ENCODE results near the gene RS1. TPM values are rescaled to one million over a fixed set of nuclear protein-coding genes. Genes with fewer than 3 reads are reported as not detected.
A peak's percentile ranks its signal among the peaks of the same experiment; 100 is the strongest.

Gene RS1
- total and polyA plus RNA-seq, 9 of the 15 experiments (the other 6 are each of a cell fraction or from before 2014, with no cell fraction given) = not detected

- peak; percentile 76 for TF ChIP-seq VEZF1 (CRISPR knock-in tag; IDR thresholded peaks at IDR 0.05)
- TF ChIP-seq HDAC1 (IDR thresholded peaks at IDR 0.05) = 0 out of 4 replicates have a peak, but pooled peaks of 1 of the 2 experiments have one; percentile 25
- TF ChIP-seq ZBTB5 (IDR thresholded peaks at IDR 0.05) = peak; percentile 25; the same call in 1 of the 2 replicates
- 0 out of 2 replicates have a peak, but pooled peaks have one; percentile 65 for TF ChIP-seq ZHX1 (conservative IDR thresholded peaks at IDR 0.05; ENCODE audit: low read length)
- TF ChIP-seq EWSR1 (IDR thresholded peaks at IDR 0.05; ENCODE audit: borderline replicate concordance, low read depth, partially characterized antibody) = no peak
- no peak for TF ChIP-seq PREB (CRISPR knock-in tag; IDR thresholded peaks at IDR 0.05)
- TF ChIP-seq PRDM10 (IDR thresholded peaks at IDR 0.05; ENCODE audit: partially characterized antibody) = no peak
- peak; percentile 54; the same call in 1 of the 2 replicates for TF ChIP-seq ZNF274 (IDR thresholded peaks at IDR 0.05; ENCODE audit: borderline replicate concordance, low read depth, low read length)
- peak; percentile 70; the same call in 1 of the 2 replicates for TF ChIP-seq L3MBTL2 (IDR thresholded peaks at IDR 0.05)
- TF ChIP-seq CSDE1 (IDR thresholded peaks at IDR 0.05) = peak in 1 of 2 experiments; percentile 57; a peak in 2 of 4 replicates
- TF ChIP-seq FOXJ3 (CRISPR knock-in tag; IDR thresholded peaks at IDR 0.05) = no peak
- peak; percentile 67 for TF ChIP-seq ESRRA (IDR thresholded peaks at IDR 0.05; ENCODE audit: borderline replicate concordance, low read depth)
These were observed 3.2 kb upstream of the RS1 start (continued) for GRCh38 chrX:18674788-18675735.

Measured in K562 (cell line).